HT1080 (cell line): ENCODE data around the gene FAM13C. TPM values are rescaled to one million over a fixed set of nuclear protein-coding genes. Genes with fewer than 3 reads are reported as not detected.

ENCODE experiments used
- DNase-seq: peaks from one replicate; pipeline ENCODE4 v3.0.0-alpha.2; 2015; ENCODE audit warnings: low read depth
- total RNA-seq: library from RNA; depleted of rRNA; stranded (reverse); fragments of >200 nt; shearing (Covaris generic); gene quantifications from 2 replicates; pipeline ENCODE4 v1.2.3, GENCODE V29; 2014

FAM13C gene
- total RNA-seq, 1 experiment from 2014 or later, result 3.1 TPM

GRCh38 chr10:59362959-59363381 lies 621 bp upstream of the FAM13C start:
- DNase-seq, result peak; percentile 21

GRCh38 chr10:59361663-59362143 lies 646 bp downstream of the FAM13C start:
- peak; percentile 21 for DNase-seq

- no peak for DNase-seq
These were observed 1.5 kb downstream of the FAM13C start for GRCh38 chr10:59360605-59361405.

GRCh38 chr10:59358576-59358975 lies 3.8 kb downstream of the FAM13C start:
- no peak for DNase-seq

GRCh38 chr10:59354434-59354833 lies 7.9 kb downstream of the FAM13C start:
- DNase-seq, result no peak

- no peak for DNase-seq
These were observed 11.8 kb downstream of the FAM13C start for GRCh38 chr10:59350558-59350957.

GRCh38 chr10:59346321-59346720 lies 16.0 kb downstream of the FAM13C start:
- DNase-seq, result no peak

- DNase-seq, result no peak
These were observed 19.6 kb downstream of the FAM13C start for GRCh38 chr10:59342723-59343122.

GRCh38 chr10:59342000-59342399 lies 20.3 kb downstream of the FAM13C start:
- DNase-seq, result no peak

GRCh38 chr10:59340285-59340684 lies 22.1 kb downstream of the FAM13C start:
- no peak for DNase-seq

GRCh38 chr10:59339351-59339750 lies 23.0 kb downstream of the FAM13C start:
- no peak for DNase-seq

GRCh38 chr10:59337201-59337652 lies 25.1 kb downstream of the FAM13C start:
- peak; percentile 37 for DNase-seq

GRCh38 chr10:59336632-59337031 lies 25.7 kb downstream of the FAM13C start:
- DNase-seq, result peak; percentile 54

GRCh38 chr10:59335497-59335896 lies 26.9 kb downstream of the FAM13C start:
- no peak for DNase-seq

- no peak for DNase-seq
These were observed 28.6 kb downstream of the FAM13C start for GRCh38 chr10:59333701-59334100.

GRCh38 chr10:59332581-59332980 lies 29.8 kb downstream of the FAM13C start:
- no peak for DNase-seq

- DNase-seq, result no peak
These were observed 30.7 kb downstream of the FAM13C start for GRCh38 chr10:59331661-59332060.

- no peak for DNase-seq
These were observed 37.2 kb downstream of the FAM13C start for GRCh38 chr10:59325116-59325515.

GRCh38 chr10:59324597-59324996 lies 37.8 kb downstream of the FAM13C start:
- no peak for DNase-seq

- DNase-seq, result no peak
These were observed 38.4 kb downstream of the FAM13C start for GRCh38 chr10:59323831-59324401.

GRCh38 chr10:59323036-59323459 lies 39.3 kb downstream of the FAM13C start:
- DNase-seq, result no peak

- no peak for DNase-seq
These were observed 40.2 kb downstream of the FAM13C start for GRCh38 chr10:59322131-59322530.

GRCh38 chr10:59320355-59320754 lies 42.0 kb downstream of the FAM13C start:
- no peak for DNase-seq
